ENCODE measurements around the gene CACNB2. TPM values are rescaled to one million over a fixed set of nuclear protein-coding genes. Genes with fewer than 3 reads are reported as not detected.

The CACNB2 gene
- total RNA-seq, 4 donors from 2014 or later: 0.16 to 2.4 (median 1.8) TPM

DNA sequence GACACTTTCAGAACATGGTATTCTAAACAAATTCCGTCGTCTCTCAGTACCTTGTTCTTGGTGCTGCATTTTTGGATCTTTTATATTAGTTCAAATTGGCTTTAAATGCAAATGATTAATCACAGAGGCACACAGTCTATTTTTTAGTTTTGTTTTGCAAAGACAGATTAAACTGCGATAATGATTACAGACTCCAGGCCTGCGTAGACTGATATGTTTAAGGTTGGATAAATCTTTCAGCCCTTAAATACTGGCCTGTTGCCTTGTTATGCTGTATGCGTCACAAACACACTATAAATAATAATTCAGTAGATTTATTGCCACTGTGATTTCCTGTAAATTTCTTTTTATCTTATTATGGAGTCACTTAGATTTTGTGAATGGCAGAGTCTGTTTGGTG, 19.3 kb downstream of the CACNB2 start:
- TF ChIP-seq, protein P1, sequence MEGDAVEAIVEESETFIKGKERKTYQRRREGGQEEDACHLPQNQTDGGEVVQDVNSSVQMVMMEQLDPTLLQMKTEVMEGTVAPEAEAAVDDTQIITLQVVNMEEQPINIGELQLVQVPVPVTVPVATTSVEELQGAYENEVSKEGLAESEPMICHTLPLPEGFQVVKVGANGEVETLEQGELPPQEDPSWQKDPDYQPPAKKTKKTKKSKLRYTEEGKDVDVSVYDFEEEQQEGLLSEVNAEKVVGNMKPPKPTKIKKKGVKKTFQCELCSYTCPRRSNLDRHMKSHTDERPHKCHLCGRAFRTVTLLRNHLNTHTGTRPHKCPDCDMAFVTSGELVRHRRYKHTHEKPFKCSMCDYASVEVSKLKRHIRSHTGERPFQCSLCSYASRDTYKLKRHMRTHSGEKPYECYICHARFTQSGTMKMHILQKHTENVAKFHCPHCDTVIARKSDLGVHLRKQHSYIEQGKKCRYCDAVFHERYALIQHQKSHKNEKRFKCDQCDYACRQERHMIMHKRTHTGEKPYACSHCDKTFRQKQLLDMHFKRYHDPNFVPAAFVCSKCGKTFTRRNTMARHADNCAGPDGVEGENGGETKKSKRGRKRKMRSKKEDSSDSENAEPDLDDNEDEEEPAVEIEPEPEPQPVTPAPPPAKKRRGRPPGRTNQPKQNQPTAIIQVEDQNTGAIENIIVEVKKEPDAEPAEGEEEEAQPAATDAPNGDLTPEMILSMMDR (IDR thresholded peaks at IDR 0.05; ENCODE audit: low read depth): no peak

DNA sequence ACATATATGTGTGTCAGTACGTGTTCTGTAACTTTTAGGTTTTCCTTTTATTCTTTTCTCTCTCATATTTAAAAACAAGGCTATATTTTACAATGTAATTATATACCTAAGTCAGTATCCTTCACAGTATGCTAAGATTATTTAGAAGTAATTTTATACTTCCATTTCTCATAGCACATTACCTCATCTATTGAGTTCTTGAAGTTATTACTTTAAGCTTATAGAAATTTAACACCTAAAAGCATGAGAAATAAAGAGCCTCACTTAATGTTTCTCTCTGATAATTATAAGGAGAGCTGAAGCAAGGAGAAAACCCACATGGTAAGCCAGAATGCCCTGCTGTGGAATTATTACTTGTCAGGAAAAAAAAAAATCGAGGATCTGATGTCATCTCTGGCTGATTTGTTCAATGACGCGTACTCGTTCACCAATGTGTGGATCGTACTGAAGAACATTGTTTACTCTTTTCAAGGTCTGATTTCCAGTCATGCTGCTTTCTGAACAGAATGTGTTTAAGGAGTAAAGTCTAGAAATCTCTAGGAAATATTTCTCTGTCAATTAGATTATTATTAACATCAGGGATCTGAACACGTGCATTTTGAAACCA, 21.9 kb downstream of the CACNB2 start:
- TF ChIP-seq, protein P1 (IDR thresholded peaks at IDR 0.05; ENCODE audit: low read depth): no peak

DNA sequence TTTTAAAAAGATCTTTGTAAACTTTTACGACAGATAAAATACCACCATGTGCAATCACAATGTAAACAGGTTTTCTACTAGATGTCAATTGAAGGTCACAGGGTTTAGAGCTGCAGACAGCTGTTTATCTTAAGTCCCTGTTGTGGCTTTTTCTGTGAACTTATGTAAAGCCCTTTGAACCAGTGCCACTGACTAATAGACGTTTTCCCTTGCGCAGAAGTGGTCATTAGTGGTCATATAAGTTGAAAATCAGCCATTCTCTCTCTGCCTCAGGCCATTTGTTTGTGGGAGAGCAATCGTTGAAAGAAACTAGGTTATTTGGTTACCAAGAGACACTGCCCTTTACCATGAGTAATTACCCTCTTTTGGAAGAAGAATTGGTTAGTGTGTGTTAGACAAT, 23.9 kb downstream of the CACNB2 start:
- TF ChIP-seq, protein P1 (IDR thresholded peaks at IDR 0.05; ENCODE audit: low read depth): no peak

DNA sequence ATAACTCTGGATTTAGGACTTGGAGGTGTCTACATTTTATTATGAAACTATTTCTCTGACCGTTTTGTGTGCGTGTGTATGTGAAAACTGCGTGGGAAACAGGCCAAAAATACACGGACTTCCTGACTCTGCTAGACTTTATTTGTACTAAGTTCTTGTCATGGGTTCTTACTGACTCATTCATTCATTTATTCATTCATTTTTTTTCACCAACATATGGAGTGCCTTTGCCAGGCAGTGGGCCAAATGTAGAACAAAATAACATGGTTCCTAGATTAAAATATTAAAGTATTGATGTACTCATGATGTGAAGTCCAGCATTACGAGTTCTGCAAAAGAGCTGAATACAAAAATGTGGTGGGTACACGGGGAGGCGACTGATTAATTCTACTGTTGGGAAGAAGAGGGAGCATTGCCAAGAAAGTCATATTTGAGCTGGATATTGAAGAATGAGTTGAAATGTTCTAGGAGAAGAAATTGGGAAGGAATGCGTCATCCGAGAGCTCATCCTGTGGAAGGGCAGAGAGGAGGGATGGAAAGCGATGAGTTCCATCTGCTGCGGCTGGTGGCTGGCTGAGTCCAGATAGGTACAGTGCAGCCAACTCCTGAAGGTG, 24.6 kb downstream of the CACNB2 start:
- TF ChIP-seq, protein P1 (IDR thresholded peaks at IDR 0.05; ENCODE audit: low read depth): no peak

DNA sequence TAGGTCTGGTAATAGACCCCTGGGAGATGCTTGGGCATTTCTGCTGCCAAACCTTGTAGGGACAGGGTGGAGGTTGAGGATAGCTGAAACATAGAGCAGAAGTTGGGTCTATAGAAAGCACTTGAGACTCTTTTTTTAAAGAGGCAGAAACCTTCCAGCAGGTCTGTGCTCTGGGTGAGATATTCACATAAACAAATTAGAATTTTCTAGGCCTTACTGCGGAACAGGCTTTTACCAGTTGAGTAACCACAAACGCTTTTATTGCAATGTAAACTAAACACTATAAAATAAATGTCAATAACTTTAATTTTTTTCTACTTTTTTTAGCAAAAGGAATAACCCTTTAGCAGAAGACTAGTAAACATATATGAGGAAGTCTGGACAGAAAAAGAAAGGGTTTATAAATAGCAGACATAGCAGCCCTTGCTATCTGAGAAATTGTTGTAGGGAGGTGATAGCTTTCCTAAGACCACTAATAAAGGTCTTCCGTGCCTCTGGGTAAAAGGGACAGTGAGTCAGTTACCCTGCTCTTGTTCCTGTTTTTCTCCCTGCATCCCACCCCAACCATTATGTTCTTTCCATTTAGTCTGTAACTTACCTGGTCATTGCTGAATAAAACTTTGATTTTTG, 38.7 kb downstream of the CACNB2 start:
- TF ChIP-seq, protein P1 (IDR thresholded peaks at IDR 0.05; ENCODE audit: low read depth): no peak

DNA sequence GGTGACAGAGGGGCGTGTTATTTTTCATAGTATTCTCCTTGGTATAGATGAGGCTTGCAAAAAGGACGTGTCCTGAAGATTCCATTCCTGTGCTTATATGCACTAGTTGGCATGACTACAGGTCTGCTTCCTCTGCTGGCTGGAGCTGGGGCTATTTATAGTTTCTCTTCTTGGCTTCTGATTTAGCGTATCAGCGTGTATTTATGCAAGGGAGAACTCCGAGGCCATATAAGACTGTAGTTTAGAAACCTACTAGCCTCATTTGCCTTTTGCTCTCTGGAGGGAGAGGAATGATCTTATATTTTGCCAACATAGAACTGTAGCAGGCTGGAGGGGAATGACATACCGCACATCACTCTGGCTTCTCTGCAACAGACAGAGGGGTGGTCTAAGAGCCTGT, 39.7 kb downstream of the CACNB2 start:
- TF ChIP-seq, protein P1 (IDR thresholded peaks at IDR 0.05; ENCODE audit: low read depth): no peak

DNA sequence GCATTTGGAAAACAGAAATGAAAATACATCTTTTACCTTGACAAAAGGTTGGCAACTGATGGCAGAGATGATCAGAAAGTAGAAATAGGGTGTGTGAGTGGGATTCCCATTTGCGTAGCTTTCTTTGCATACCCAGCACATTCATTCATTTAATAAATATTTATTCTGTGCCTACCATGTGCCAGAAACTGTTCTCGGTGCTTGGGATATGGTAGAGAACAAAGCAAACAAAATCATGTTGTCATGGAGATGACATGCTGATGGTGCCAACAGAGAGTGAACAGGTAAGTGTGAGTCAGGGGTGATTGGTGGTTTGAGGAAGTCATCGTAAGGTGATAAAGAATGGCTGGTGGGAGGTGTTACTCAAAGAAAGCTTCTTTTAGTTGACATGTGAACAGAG, 45.4 kb downstream of the CACNB2 start:
- TF ChIP-seq, protein P1 (IDR thresholded peaks at IDR 0.05; ENCODE audit: low read depth): no peak

All from subcutaneous adipose tissue (tissue), 4 donors.